Measurements from ENCODE around the gene GASK1B. TPM values are rescaled to one million over a fixed set of nuclear protein-coding genes. Genes with fewer than 3 reads are reported as not detected.

Gene GASK1B
- total RNA-seq, 1 experiment from 2014 or later, result 3.8 TPM

- peaks cover 10% of the 10 kb centered on the region for H3K4me1 ChIP-seq (ENCODE audit: insufficient read depth, low read length, poor library complexity, severe bottlenecking)
- no peaks in the 10 kb centered on the region for H3K9me3 ChIP-seq (ENCODE audit: low read depth, low read length, poor library complexity, severe bottlenecking)
- ChIA-PET POLR2A (ENCODE audit: low non-redundant PET) (no interaction called here), CTCF (no interaction called here)
- no peaks in the 10 kb centered on the region for H3K27me3 ChIP-seq (replicated peaks; ENCODE audit: insufficient read depth, low read depth, low read length, poor library complexity)
- H3K27ac ChIP-seq (ENCODE audit: low read depth, low read length, poor library complexity, severe bottlenecking), result no peak overlapping the region
- BruUV-seq (replicated peaks), result no TSS peak
- DNase-seq (ENCODE audit: low spot score), result no peak
- no peak overlapping the region for H3K4me3 ChIP-seq (ENCODE audit: low read depth, low read length, poor library complexity, severe bottlenecking)
- intact Hi-C loops (cut with micrococcal nuclease; ENCODE audit: unreplicated experiment), result no loop called here
- TF ChIP-seq CTCF (conservative IDR thresholded peaks at IDR 0.05; ENCODE audit: low read depth, low read length), result no peak
- no peak for TF ChIP-seq EZH2 (IDR thresholded peaks at IDR 0.05; ENCODE audit: borderline replicate concordance, low read depth, low read length, poor library complexity, severe bottlenecking)
- no peaks in the 10 kb centered on the region for H3K36me3 ChIP-seq (ENCODE audit: insufficient read depth, low read length, poor library complexity, severe bottlenecking)
Observed at GRCh38 chr4:158162631-158163030, 10.2 kb downstream of the GASK1B start.

DNA sequence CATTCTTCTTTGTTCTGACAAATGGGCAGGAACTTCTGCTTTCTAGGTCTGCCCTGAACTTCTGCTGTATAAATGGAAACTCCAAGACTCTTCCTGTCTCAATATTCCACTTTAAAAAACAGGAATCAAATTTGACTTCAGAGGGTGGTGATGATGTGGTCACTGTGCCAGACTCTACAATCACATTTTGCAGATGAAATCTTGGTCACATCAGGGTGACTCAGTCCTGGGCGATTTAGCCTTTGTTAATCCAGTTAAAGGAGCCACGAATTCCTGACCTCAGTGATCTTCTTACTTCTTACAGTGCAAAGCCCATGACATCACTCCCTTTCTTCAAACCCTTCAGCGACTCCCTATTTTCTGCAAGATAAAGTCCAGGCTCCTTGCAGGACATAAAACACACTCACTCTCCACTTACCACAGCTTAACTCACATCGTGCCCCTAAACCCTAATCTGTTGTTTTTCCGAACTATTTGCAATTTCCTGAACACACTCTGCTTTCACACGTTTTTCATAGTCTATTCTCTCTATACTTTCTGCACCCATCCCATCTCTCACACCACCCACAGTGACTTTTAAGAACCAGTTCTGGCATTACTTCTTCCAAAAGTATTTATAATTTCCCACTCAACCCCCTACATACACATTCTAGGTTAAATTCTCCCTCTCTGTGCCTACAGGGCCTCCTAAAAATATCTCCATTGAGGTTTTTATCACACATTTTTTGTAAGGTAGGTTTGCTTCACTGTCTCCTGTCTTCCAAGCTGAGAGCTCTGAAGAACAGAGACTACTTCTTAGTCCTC, 11.1 kb downstream of the GASK1B start:
- Histone ChIP-seq H3K27me3 (replicated peaks; ENCODE audit: insufficient read depth, low read depth, low read length, poor library complexity) (no peaks in the 10 kb centered on the region), H3K9me3 (ENCODE audit: low read depth, low read length, poor library complexity, severe bottlenecking) (no peaks in the 10 kb centered on the region), H3K36me3 (ENCODE audit: insufficient read depth, low read length, poor library complexity, severe bottlenecking) (no peaks in the 10 kb centered on the region), H3K4me1 (ENCODE audit: insufficient read depth, low read length, poor library complexity, severe bottlenecking) (peaks cover 10% of the 10 kb centered on the region), H3K4me3 (ENCODE audit: low read depth, low read length, poor library complexity, severe bottlenecking) (no peak overlapping the region), H3K27ac (ENCODE audit: low read depth, low read length, poor library complexity, severe bottlenecking) (no peak overlapping the region)
- CTCF ChIA-PET, result no interaction called here
- peak; percentile 4 for DNase-seq (ENCODE audit: low spot score)
- POLR2A ChIA-PET (ENCODE audit: low non-redundant PET), result no interaction called here
- intact Hi-C loops (cut with micrococcal nuclease; ENCODE audit: unreplicated experiment), result no loop called here
- BruUV-seq (replicated peaks), result no TSS peak
- TF ChIP-seq CTCF (conservative IDR thresholded peaks at IDR 0.05; ENCODE audit: low read depth, low read length) (no peak), EZH2 (IDR thresholded peaks at IDR 0.05; ENCODE audit: borderline replicate concordance, low read depth, low read length, poor library complexity, severe bottlenecking) (no peak)

DNA sequence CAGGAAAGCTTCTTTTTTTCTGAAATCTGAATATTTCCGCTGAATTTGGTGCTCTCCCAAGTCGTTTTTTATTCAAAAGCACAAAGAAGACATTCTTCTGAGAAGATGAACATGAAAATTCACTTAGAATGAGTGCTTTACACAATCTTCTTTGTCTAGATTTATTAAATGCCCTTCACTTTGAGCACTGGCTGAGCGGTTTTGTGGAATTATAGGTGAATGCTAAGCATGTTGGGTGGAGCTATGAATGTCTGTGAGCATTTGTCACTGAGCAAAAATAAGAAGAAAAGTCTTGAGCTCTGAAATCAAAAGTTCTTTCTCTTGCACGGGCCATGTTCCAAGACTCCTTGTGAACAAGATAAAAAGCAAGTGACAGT, 13.1 kb downstream of the GASK1B start:
- DNase-seq (ENCODE audit: low spot score), result no peak
- Histone ChIP-seq H3K27ac (ENCODE audit: low read depth, low read length, poor library complexity, severe bottlenecking) (no peak overlapping the region), H3K36me3 (ENCODE audit: insufficient read depth, low read length, poor library complexity, severe bottlenecking) (no peaks in the 10 kb centered on the region), H3K27me3 (replicated peaks; ENCODE audit: insufficient read depth, low read depth, low read length, poor library complexity) (no peaks in the 10 kb centered on the region), H3K4me3 (ENCODE audit: low read depth, low read length, poor library complexity, severe bottlenecking) (no peak overlapping the region), H3K9me3 (ENCODE audit: low read depth, low read length, poor library complexity, severe bottlenecking) (no peaks in the 10 kb centered on the region), H3K4me1 (ENCODE audit: insufficient read depth, low read length, poor library complexity, severe bottlenecking) (peaks cover 4% of the 10 kb centered on the region)
- intact Hi-C loops (cut with micrococcal nuclease; ENCODE audit: unreplicated experiment), result no loop called here
- ChIA-PET POLR2A (ENCODE audit: low non-redundant PET) (no interaction called here), CTCF (no interaction called here)
- no peak for TF ChIP-seq CTCF (conservative IDR thresholded peaks at IDR 0.05; ENCODE audit: low read depth, low read length)
- TF ChIP-seq EZH2 (IDR thresholded peaks at IDR 0.05; ENCODE audit: borderline replicate concordance, low read depth, low read length, poor library complexity, severe bottlenecking), result no peak
- no TSS peak for BruUV-seq (replicated peaks)

Measured in A673 (cell line).